GM18858 (cell line): ENCODE data around the gene F5.

Source experiments
- ATAC-seq: cut with Tn5 transposase; IDR thresholded peaks from one replicate; pipeline ENCODE4 v1.9.1; 2021; ENCODE audit not compliant: unreplicated experiment

F5 gene

DNA sequence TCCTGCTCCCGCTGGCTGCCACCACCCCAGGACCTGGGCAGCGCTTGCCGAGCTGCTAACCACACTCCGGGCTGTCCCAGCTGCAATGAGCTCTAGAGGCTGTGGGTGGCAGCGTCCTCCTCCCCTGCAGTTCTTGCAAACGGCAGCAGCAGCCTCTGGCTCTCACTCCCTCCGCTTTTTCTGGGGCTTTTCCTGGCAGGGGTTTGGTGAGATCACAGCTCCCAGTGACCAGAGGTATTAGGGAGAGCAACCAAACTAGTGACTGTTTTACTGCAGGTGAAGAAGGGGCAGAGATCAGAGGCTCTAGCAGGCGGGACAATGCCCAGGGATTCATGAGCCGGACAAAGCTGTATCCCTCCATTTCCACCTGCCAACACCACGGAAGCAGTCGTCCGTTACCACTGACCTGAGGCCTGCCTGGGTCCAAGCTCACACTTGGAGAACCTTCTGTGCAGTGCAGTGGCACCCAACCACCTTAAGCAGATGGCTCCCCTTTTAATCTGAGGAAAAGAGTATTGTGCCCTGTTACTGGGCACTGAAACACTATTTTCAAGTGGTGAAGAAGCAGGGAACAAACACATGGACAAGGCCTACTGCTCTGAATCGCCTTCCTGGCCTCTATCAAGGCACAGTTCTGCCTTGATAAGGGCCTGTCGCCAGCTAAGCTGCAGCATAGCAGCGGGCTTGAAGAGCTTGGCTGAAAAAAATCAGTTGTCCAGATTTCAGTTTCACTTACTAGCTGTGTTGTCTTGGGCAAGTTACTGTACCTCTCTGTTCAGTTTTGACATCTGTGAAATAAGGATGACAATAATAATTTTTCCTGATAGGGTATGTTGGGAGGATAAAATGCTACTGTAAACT, at the start of gene F5:
Gene F5 (minus strand): TSS at position 87 of the 861 bp plus-strand sequence. CDS start 95 bp downstream, outside the sequence.
- peak; percentile 93 for ATAC-seq

DNA sequence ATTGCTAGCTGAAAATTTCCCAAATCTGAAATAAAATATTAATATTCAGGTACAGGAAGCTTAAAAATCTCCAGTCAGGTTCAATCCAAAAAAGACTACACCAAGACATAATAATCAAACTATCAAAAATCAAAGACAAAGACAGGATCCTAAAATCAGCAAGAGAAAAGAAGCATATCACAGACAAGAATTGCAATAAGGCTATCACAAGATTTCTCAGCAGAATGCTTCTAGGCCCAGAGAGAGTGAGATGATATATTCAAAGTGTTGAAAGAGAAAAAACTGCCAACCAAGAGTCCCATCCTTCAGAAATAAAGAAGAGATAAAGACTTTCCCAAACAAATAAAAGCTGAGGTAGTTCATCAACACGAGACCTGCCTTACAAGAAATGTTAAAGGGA, 48.6 kb upstream of the F5 start:
- ATAC-seq: no peak

- no peak for ATAC-seq
These were observed 47.9 kb upstream of the F5 start for GRCh38 chr1:169634145-169634544.

GRCh38 chr1:169631249-169631648, 45.0 kb upstream of the F5 start:
- ATAC-seq: no peak

- ATAC-seq: no peak
These were observed 43.7 kb upstream of the F5 start, which contains the start of gene SELP for GRCh38 chr1:169630006-169630405. SELP (minus strand) TSS chr1:169630124; CDS start chr1:169630074, 50 bp downstream.

GRCh38 chr1:169624912-169625311, 38.6 kb upstream of the F5 start:
- ATAC-seq: no peak

- no peak for ATAC-seq
These were observed 37.8 kb upstream of the F5 start for GRCh38 chr1:169624122-169624521.

DNA sequence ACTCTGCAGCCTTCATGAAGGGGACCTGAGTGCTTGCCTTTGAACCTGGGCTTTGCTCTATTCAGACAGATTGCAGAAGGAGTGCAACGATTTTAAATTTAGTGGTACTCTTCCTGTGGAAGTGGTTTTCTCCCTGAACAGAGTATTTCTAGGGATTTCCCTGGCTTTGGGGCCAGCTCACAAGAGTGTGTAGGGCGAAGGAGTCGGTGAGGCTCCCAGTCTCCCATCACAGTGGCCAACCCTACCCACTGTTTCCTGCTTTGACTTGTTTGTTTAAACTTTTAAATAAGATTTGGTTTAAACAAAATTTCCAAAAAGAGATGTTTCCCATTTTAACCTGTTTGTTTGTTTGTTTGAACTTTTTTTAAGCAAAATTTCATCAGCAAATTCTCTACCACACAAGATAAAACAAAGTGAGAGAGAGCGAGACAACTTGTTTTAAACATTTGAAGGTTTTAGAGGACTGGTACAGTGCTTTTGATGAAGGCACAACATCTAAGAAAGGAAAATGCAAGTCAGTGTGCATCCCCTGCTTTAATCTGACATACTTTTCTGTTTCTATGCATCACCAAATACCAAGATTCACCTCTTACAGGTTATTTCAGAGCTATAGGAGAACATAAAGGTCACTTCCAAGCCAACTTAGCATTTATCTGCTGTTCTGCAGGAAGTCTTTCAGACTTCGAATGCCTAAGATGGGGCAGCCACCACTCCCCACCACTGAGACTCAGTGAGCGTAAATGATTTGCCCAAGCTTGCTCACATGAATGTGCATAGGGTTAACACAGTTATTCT, 37.0 kb upstream of the F5 start:
- ATAC-seq: no peak

GRCh38 chr1:169620565-169620964, 34.3 kb upstream of the F5 start:
- ATAC-seq: no peak

DNA sequence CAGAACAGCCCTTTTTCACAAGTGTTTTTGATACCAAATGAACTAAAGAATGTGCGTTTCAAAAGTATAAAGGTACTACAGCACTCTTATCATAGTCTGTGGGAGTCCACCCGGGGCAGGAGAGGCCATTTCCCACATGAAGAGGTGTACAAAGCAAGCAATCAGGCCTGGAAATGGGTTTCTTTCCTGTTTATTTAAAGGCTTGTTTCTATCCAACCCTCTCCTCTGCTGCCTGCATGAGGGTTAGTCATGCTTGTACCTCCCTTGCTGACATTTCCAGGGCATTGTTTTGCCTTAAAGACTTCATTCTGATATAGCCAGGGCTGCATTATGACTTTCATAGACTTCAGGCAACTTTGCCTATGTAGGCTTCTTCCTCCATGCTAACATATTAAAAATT, 32.1 kb upstream of the F5 start:
- ATAC-seq: no peak

GRCh38 chr1:169615803-169616202, 29.5 kb upstream of the F5 start:
- ATAC-seq: no peak

- ATAC-seq: no peak
These were observed 24.6 kb upstream of the F5 start for GRCh38 chr1:169610858-169611257.

DNA sequence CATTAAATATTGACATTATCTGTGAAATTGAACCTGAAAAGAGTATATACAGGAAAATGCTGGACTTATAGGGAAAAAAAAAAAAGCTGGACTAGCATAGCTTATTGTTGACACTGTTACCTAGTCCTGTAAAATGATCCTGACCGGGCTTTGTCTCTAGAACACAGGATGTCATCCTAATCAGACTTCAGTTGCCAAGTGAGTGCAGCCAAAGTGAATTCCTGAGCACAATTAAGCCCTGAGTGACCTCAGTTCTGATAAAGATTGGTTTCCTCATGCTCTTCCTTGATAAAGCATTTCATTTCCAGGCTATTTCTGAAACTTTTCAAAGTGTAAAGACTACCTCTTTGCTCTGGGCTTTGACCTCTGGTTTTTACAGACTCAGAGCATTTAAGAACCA, 23.8 kb upstream of the F5 start:
- no peak for ATAC-seq

- ATAC-seq: no peak
These were observed 21.9 kb upstream of the F5 start for GRCh38 chr1:169608226-169608625.

GRCh38 chr1:169604781-169605560, 18.7 kb upstream of the F5 start:
- ATAC-seq: peak; percentile 88

DNA sequence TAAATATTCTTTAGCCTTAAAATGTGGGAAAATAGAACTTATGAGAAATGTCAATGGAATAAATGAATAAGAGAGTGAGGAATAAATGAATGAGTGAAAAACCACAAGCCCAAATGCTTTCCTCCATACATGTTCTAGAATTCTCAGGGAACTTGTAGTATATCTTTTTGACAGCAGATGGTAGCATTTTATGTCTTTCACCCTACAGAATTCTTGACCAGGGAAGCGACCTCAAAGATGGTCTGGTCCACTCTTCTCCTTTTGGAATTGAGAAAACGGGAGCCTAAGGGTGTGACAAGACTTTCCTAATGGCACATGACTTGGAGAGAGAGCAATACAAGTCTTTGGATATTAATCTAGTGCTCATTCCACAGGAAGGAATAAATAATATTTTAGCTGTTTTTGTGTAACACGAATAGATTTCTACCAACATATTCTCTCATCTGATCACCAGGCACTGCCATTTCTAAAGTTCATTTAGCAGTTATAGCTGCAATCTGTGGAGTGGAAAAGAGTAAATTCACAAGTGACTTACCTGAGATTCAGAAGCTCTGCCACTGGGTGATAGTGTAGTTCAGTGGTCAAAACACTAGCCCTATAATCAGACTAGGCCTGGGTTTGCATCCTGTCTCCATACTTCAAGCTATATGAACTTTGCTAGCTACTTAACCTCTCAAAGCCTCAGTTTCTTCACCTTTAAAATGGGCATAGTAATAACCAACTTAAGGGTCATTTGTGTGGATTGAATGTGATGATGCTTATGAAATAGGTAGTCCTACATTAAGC, 15.0 kb upstream of the F5 start:
- no peak for ATAC-seq

DNA sequence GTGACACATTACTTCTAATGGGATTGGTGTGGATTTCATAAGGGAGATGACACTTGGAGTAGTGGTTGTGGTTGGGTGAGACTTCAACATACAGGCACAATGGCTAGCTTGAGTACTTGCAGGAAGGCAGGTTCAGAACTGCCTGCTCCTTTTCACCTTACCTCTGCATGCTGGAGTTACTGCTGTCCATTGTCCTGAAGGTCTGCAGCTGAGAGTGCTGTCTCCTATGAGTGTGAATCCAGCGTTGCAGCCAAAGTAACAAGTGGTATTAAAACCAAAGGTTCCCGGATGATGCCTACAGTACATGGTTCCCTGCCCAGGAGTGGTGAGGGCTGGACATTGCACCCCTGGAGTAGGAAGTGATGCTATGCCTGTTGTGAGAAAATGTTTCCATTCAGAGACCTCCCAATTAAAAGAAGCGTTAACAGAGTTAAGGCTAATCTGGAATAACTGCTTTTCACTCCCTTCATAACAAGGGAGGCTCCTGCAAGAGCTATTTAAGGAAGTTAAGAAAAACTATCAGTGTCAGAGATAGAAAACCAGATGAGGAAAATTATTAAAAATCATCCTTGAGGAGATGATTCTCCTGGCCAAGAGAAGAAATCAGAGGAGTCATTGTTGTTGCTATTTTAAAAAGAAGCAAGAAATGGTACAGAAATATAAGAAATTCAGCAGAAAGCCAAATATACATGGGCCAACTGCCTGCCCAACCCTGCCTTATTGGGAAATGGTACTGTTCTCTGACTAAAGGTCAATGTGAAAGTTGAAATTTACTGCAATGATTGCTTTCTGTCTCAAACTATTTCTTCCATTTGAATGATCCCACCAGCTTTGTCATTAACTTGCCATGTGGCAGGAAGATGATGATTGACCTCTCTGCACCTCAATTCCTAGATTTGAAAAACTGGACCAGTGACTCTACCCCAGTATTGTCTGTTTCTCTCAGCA, 9.8 kb upstream of the F5 start:
- ATAC-seq: no peak

DNA sequence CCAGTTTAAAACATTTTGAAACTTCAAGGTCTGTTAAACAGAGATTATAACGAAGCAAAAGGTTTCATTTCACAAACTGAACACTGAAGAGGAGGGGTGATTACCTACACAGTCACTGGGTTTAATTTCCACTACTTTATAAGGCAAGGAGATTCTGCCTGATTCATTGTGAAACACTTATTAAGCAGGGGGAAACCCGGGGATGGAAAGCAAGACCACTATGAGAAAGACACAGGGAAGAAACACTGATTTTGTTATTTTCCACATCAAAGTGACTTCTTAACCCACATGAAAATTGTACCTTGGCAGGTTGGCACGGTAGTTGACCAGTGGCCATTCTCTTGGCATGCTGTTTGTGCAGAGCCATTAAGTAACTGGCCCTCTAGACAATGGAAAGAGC, 8.1 kb upstream of the F5 start:
- peak; percentile 86 for ATAC-seq

- no peak for ATAC-seq
These were observed 4.7 kb upstream of the F5 start for GRCh38 chr1:169590932-169591331.
